HG02852 (cell line): ENCODE results near the gene HSPA4.

ENCODE experiments used
- ATAC-seq: cut with Tn5 transposase; IDR thresholded peaks from one replicate; pipeline ENCODE4 v1.9.1; 2021; ENCODE audit warnings: mild to moderate bottlenecking, moderate library complexity; ENCODE audit not compliant: unreplicated experiment

The HSPA4 gene

GRCh38 chr5:133154274-133155075 is 102.7 kb downstream of the HSPA4 start:
- ATAC-seq, result no peak

- no peak for ATAC-seq
These were observed 103.6 kb downstream of the HSPA4 start for GRCh38 chr5:133155326-133155969.
